Glutamatergic neuron (in vitro differentiated cells): ENCODE measurements around the gene INSM1. TPM values are rescaled to one million over a fixed set of nuclear protein-coding genes. Genes with fewer than 3 reads are reported as not detected.

Experiments used
- DNase-seq: peaks from one replicate; pipeline ENCODE4 v3.0.0; 2022
- H3K27ac Mint-ChIP-seq: one replicate; pipeline ENCODE4 v1.8.0; 2020; ENCODE audit warnings: mild to moderate bottlenecking, mixed read lengths, inconsistent platforms; ENCODE audit not compliant: unreplicated experiment
- H3K27me3 Mint-ChIP-seq: one replicate; pipeline ENCODE4 v1.8.0; 2020; ENCODE audit warnings: mild to moderate bottlenecking, moderate library complexity, mixed read lengths, inconsistent platforms; ENCODE audit not compliant: unreplicated experiment
- H3K36me3 Mint-ChIP-seq: one replicate; pipeline ENCODE4 v1.8.0; 2020; ENCODE audit warnings: mild to moderate bottlenecking, mixed read lengths, inconsistent platforms; ENCODE audit not compliant: unreplicated experiment
- H3K4me1 Mint-ChIP-seq: one replicate; pipeline ENCODE4 v1.8.0; 2020; ENCODE audit warnings: mild to moderate bottlenecking, low read depth, mixed read lengths, inconsistent platforms; ENCODE audit not compliant: unreplicated experiment
- H3K4me3 Mint-ChIP-seq: one replicate; pipeline ENCODE4 v1.8.0; 2020; ENCODE audit warnings: mild to moderate bottlenecking, mixed read lengths, inconsistent platforms; ENCODE audit not compliant: unreplicated experiment
- H3K9me3 Mint-ChIP-seq: one replicate; pipeline ENCODE4 v1.8.0; 2020; ENCODE audit warnings: mild to moderate bottlenecking, moderate library complexity, mixed read lengths, inconsistent platforms; ENCODE audit not compliant: unreplicated experiment
- CTCF ChIP-seq: fragments of 200-600 bp; sonication (generic); IDR thresholded peaks from one replicate; pipeline ENCODE4 v1.5.0; 2021; ENCODE audit not compliant: partially characterized antibody, unreplicated experiment
- total RNA-seq: library from RNA; stranded (reverse); fragmentation: NEBNext Ultra II Directional; extraction: Animal tissue kit (Norgen Biotek cat#: 25700); gene quantifications from one replicate; pipeline ENCODE4 v1.2.1, GENCODE V29; 2021; ENCODE audit not compliant: unreplicated experiment

INSM1 gene
- total RNA-seq, 1 donor from 2014 or later, result 332 TPM

DNA sequence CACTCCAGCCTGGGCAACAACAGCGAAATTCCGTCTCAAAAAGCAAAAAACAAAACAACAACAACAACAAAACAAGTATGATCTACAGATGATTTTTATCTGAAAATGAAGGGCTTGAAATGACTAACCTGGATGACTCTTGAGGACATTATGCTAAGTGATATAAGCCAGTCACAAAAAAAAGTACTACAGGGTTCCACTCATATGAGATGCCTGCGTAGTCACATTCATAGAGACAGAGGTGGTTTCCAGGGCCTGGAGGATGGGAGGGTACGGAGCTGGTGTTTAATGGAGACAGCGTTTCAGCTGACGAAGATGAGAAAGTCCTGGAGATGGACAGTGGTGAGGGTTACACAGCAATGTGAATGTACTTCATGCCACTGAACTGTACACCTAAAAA, 8.3 kb upstream of the INSM1 start:
- H3K27me3 Mint-ChIP-seq, result peaks cover 19% of the 10 kb centered on the region

GRCh38 chr20:20360464-20360863, 7.4 kb upstream of the INSM1 start:
- peak; percentile 54 for DNase-seq
- Mint-ChIP-seq H3K27ac (no peak overlapping the region), H3K9me3 (peaks cover 23% of the 10 kb centered on the region), H3K36me3 (no peaks in the 10 kb centered on the region), H3K4me1 (peaks cover 30% of the 10 kb centered on the region), H3K27me3 (peaks cover 22% of the 10 kb centered on the region), H3K4me3 (peak overlapping the region; percentile 43)
- TF ChIP-seq CTCF, result peak; percentile 86

More for the DNA sequence above, 8.3 kb upstream of the INSM1 start:
- DNase-seq, result no peak
- Mint-ChIP-seq H3K27ac (no peak overlapping the region), H3K36me3 (peaks cover 1% of the 10 kb centered on the region), H3K4me1 (peaks cover 27% of the 10 kb centered on the region), H3K4me3 (no peak overlapping the region), H3K9me3 (peaks cover 23% of the 10 kb centered on the region)
- no peak for TF ChIP-seq CTCF

DNA sequence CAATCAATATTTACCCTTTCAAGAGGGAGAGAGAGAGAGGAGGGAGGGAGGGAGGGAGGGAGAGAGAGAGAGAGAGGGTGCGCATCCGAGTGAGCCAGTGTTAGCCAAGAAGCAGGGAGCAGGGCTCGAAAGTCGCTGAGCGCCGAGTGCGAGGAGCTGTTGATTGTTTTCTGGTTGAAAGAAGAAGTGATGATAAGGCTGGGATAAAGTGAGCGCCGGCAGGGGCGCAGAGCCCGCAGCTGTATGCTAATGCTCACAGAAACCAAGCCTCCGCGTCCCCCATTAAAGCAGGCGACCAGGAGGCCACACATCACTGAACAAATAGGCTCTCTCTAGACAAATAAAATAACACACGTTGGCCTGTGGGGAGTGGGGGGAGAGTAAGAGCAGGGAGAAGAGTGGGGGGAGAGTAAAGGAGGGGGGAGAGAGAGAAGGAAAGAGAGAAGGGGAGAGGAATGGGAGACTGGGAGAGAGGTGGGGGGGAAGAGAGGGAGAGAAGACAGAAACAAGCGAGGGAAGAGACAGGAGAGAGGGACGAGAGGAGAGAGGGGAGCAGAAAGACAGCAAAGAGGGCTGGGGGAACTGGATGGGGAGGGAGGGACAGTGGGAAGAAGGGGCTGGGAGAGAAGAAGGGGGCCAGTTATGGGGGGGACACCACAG, 5.0 kb upstream of the INSM1 start:
- no peak for TF ChIP-seq CTCF
- Mint-ChIP-seq H3K4me3 (peak overlapping the region; percentile 88), H3K4me1 (peaks cover 36% of the 10 kb centered on the region), H3K9me3 (peaks cover 30% of the 10 kb centered on the region), H3K27ac (peak overlapping the region; percentile 97), H3K36me3 (no peaks in the 10 kb centered on the region), H3K27me3 (peaks cover 35% of the 10 kb centered on the region)
- DNase-seq, result peak; percentile 77

DNA sequence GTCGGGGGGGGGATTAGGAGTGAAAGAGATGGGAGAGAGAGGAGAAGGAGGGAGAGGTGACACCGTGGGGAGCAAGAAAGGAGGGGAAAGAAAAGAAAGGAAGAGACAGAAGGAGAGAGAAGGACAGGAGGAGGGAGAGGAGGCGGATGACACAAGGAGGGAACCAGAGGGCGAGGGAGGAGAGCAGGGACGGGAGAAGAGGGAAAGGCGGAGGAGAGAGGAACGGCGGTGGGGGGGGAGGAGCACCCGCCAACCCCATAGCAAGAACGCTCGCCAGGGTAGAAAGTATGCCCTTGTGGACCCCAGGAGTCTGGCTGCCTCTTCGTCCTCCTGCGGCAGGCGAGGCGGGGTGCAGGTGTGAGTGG, 4.5 kb upstream of the INSM1 start:
- TF ChIP-seq CTCF, result no peak
- Mint-ChIP-seq H3K27ac (peak overlapping the region; percentile 97), H3K4me1 (peaks cover 36% of the 10 kb centered on the region), H3K9me3 (peaks cover 29% of the 10 kb centered on the region), H3K27me3 (peaks cover 35% of the 10 kb centered on the region), H3K36me3 (no peaks in the 10 kb centered on the region), H3K4me3 (peak overlapping the region; percentile 88)
- DNase-seq, result peak; percentile 54

DNA sequence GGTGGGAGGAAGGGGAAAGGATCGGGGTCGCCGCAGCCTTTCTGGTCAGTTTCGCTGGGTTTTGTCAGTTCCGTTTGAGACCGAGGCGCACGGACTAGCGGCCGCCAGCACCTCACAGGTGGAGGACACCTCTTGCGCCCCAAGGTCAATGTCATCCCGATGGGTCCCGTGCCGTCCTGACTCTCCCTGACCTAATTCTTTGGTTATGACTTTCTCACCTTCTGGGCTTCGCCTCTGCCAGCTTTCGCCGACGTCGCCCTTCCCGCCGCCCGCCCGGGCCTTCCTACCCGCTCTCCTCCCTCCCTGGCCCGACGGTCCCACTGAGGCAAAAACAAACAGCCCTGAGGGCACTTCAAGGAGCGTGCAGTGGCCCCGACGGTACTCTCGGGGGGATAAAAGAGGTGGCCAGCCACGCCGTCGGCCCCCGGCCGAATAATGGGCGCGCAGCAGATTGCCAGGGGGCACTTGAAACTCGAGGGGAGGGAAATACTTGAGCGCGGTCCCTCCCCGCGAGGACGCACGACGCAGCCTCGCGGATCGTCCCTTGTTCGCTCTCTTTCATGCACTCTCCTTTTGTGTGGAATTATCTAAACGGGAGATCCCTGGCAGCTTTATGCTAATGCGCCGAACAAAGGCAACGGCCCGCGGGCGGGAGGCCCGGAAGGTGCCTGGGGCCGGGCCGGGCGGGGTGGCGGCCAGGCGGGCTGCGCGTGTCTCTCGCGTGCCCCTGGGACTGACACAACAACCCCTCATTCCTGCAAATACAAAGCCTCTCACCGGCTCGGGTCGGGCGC, 3.9 kb upstream of the INSM1 start:
- Mint-ChIP-seq H3K27me3 (peaks cover 33% of the 10 kb centered on the region), H3K27ac (peak overlapping the region; percentile 97)
- peak; percentile 82 for DNase-seq

More for the DNA sequence above, 3.9 kb upstream of the INSM1 start:
- Mint-ChIP-seq H3K9me3 (peaks cover 27% of the 10 kb centered on the region), H3K36me3 (no peaks in the 10 kb centered on the region), H3K4me3 (peak overlapping the region; percentile 88), H3K4me1 (peaks cover 36% of the 10 kb centered on the region)
- no peak for TF ChIP-seq CTCF
